ENCODE measurements around the gene PTPN14.

PTPN14 gene

GRCh38 chr1:214537872-214538473, 13.4 kb downstream of the PTPN14 start:
- Mint-ChIP-seq H3K36me3 (ENCODE audit: low read depth) (peaks cover 14% of the 10 kb centered on the region), H3K9me3 (no peaks in the 10 kb centered on the region), H3K4me1 (peaks cover 46% of the 10 kb centered on the region), H3K27ac (peak overlapping the region; percentile 13 to 36 (median 23)), H3K4me3 (no peak overlapping the region), H3K27me3 (ENCODE audit: low read depth) (no peaks in the 10 kb centered on the region)
- no peak for TF ChIP-seq CTCF (IDR thresholded peaks at IDR 0.05; ENCODE audit: unreplicated experiment in 3 of 3)

- no peak overlapping the region for H3K4me3 Mint-ChIP-seq
- no peak overlapping the region for H3K27ac Mint-ChIP-seq
- no peak for TF ChIP-seq CTCF (IDR thresholded peaks at IDR 0.05; ENCODE audit: unreplicated experiment in 3 of 3)
- peaks cover 21% of the 10 kb centered on the region for H3K36me3 Mint-ChIP-seq (ENCODE audit: low read depth)
- no peaks in the 10 kb centered on the region for H3K27me3 Mint-ChIP-seq (ENCODE audit: low read depth)
- no peaks in the 10 kb centered on the region for H3K9me3 Mint-ChIP-seq
- peaks cover 38% of the 10 kb centered on the region for H3K4me1 Mint-ChIP-seq
These were observed 14.2 kb downstream of the PTPN14 start for GRCh38 chr1:214537219-214537618.

- H3K27ac Mint-ChIP-seq = no peak overlapping the region
- H3K9me3 Mint-ChIP-seq = no peaks in the 10 kb centered on the region
- peaks cover 24% of the 10 kb centered on the region for H3K36me3 Mint-ChIP-seq (ENCODE audit: low read depth)
- H3K4me1 Mint-ChIP-seq = peaks cover 16% of the 10 kb centered on the region
- TF ChIP-seq CTCF (IDR thresholded peaks at IDR 0.05; ENCODE audit: unreplicated experiment in 3 of 3) = no peak
- H3K4me3 Mint-ChIP-seq = no peak overlapping the region
- H3K27me3 Mint-ChIP-seq (ENCODE audit: low read depth) = no peaks in the 10 kb centered on the region
These were observed 19.3 kb downstream of the PTPN14 start for GRCh38 chr1:214532070-214532469.

- H3K27ac Mint-ChIP-seq = peak overlapping the region; percentile 6 to 72 (median 45)
- no peaks in the 10 kb centered on the region for H3K9me3 Mint-ChIP-seq
- TF ChIP-seq CTCF (IDR thresholded peaks at IDR 0.05; ENCODE audit: unreplicated experiment in 3 of 3) = no peak
- H3K36me3 Mint-ChIP-seq (ENCODE audit: low read depth) = no peaks in the 10 kb centered on the region
- H3K4me3 Mint-ChIP-seq = no peak overlapping the region
- H3K4me1 Mint-ChIP-seq = peaks cover 20% of the 10 kb centered on the region
- peaks cover 3% of the 10 kb centered on the region for H3K27me3 Mint-ChIP-seq (ENCODE audit: low read depth)
These were observed 25.8 kb downstream of the PTPN14 start for GRCh38 chr1:214525535-214526019.

GRCh38 chr1:214524824-214525223, 26.6 kb downstream of the PTPN14 start:
- TF ChIP-seq CTCF (IDR thresholded peaks at IDR 0.05; ENCODE audit: unreplicated experiment in 3 of 3) = no peak
- no peaks in the 10 kb centered on the region for H3K36me3 Mint-ChIP-seq (ENCODE audit: low read depth)
- no peaks in the 10 kb centered on the region for H3K9me3 Mint-ChIP-seq
- peaks cover 3% of the 10 kb centered on the region for H3K27me3 Mint-ChIP-seq (ENCODE audit: low read depth)
- H3K4me1 Mint-ChIP-seq = peaks cover 18% of the 10 kb centered on the region
- H3K27ac Mint-ChIP-seq = peak overlapping the region; percentile 6 to 72 (median 14)
- peak overlapping the region in 1 of 3 experiments; percentile 1 for H3K4me3 Mint-ChIP-seq

All from nephron (organoid).